Nucleus accumbens (tissue), 56 donors: ENCODE measurements around the gene AGRP.
A peak's percentile ranks its signal among the peaks of the same experiment; 100 is the strongest.

Experiments used
- DNase-seq, 56 donors: peaks; one replicate each; lab custom pipeline; 2025; lab: John Stamatoyannopoulos, UW

Gene AGRP

GRCh38 chr16:67466581-67466980 lies 16.8 kb downstream of the AGRP start:
- no peak for DNase-seq

- peak in 20 of 56 donors; percentile 11 to 60 (median 37) for DNase-seq
Measured at GRCh38 chr16:67464565-67464964, 18.8 kb downstream of the AGRP start.

GRCh38 chr16:67463691-67464090 lies 19.7 kb downstream of the AGRP start:
- no peak for DNase-seq

GRCh38 chr16:67463059-67463458 lies 20.3 kb downstream of the AGRP start:
- DNase-seq = no peak

- no peak for DNase-seq
Measured at GRCh38 chr16:67462279-67462655, 21.1 kb downstream of the AGRP start.

GRCh38 chr16:67461600-67462278 lies 21.6 kb downstream of the AGRP start:
- DNase-seq = peak in 5 of 56 donors; percentile 22 to 32 (median 29)

- no peak for DNase-seq
Measured at GRCh38 chr16:67460961-67461360, 22.4 kb downstream of the AGRP start.

GRCh38 chr16:67460168-67460567 lies 23.2 kb downstream of the AGRP start:
- DNase-seq = no peak

GRCh38 chr16:67459861-67460150 lies 23.5 kb downstream of the AGRP start:
- DNase-seq = peak in 1 of 56 donors; percentile 63

GRCh38 chr16:67459066-67459860 lies 24.1 kb downstream of the AGRP start:
- DNase-seq = peak in 17 of 56 donors; percentile 6 to 63 (median 28)

GRCh38 chr16:67458121-67458641 lies 25.2 kb downstream of the AGRP start:
- DNase-seq = no peak

GRCh38 chr16:67457611-67458010 lies 25.7 kb downstream of the AGRP start:
- DNase-seq = no peak

GRCh38 chr16:67456391-67457081 lies 26.8 kb downstream of the AGRP start:
- DNase-seq = peak in 31 of 56 donors; percentile 8 to 72 (median 33)

- no peak for DNase-seq
Measured at GRCh38 chr16:67454852-67455251, 28.5 kb downstream of the AGRP start.

- no peak for DNase-seq
Measured at GRCh38 chr16:67454104-67454503, 29.2 kb downstream of the AGRP start.

- no peak for DNase-seq
Measured at GRCh38 chr16:67451704-67452435, 31.5 kb downstream of the AGRP start.

- DNase-seq = peak in 13 of 56 donors; percentile 10 to 49 (median 25)
Measured at GRCh38 chr16:67451061-67451703, 32.2 kb downstream of the AGRP start.

GRCh38 chr16:67449739-67450138 lies 33.6 kb downstream of the AGRP start:
- no peak for DNase-seq

- DNase-seq = no peak
Measured at GRCh38 chr16:67449336-67449735, 34.0 kb downstream of the AGRP start.

- no peak for DNase-seq
Measured at GRCh38 chr16:67448580-67448979, 34.8 kb downstream of the AGRP start.
